ENCODE results near the gene TNRC6C.
"Not testable (repeated sequence)": the region's sequence is repeated elsewhere in the genome, so short reads cannot be mapped to it uniquely, and the experiment has no call there.

TNRC6C gene

DNA sequence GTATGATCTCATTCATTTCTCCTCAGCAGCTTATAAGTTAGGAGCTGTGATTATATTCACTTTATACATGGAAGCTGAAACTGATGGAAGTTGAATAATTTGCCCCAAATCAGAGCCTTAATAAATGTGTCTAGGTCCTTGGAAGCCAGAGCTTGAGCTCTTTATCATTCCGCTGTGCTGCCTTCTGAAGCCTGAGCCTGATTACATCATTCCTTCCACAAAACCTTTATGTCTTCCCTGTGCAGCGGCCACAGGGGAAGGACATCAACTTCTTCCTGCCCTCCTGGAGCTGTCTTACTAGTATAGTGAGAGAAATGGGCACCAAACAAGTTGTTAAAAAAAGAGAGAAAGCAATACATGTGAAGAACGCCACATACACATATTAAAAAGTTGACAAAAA is 6.8 kb downstream of the TNRC6C start:
- Histone ChIP-seq H3K79me1 (ENCODE audit: low read depth, low read length) (peaks cover 5% of the 10 kb centered on the region), H3K23ac (ENCODE audit: low read depth, low read length, poor library complexity) (no peak overlapping the region), H2AFZ (ENCODE audit: low read length) (no peak overlapping the region), H3K27me3 (ENCODE audit: control insufficient read depth in 3 of 3, insufficient read depth in 3 of 3, low read depth in 1 of 3, low read length in 3 of 3) (no peaks in the 10 kb centered on the region), H3K9ac (ENCODE audit: low read depth, low read length, poor library complexity) (no peak overlapping the region), H3K27ac (replicated peaks; ENCODE audit: low read length) (no peak overlapping the region), H3K36me3 (replicated peaks in 1 of 2; ENCODE audit: control insufficient read depth in 2 of 2, insufficient read depth in 2 of 2, low read length in 2 of 2) (peaks cover 0 to 2% of the 10 kb centered on the region in 2 donors), H3K4me3 (ENCODE audit: low read length in 2 of 2) (no peak overlapping the region), H3K4me1 (ENCODE audit: control insufficient read depth in 2 of 2, insufficient read depth in 1 of 2, low read depth in 1 of 2, low read length in 2 of 2) (peaks cover 21 to 22% of the 10 kb centered on the region in 2 donors), H4K8ac (ENCODE audit: low read depth, low read length) (no peak overlapping the region), H2AK5ac (ENCODE audit: low read depth, low read length) (no peak overlapping the region), H3K9me3 (replicated peaks in 1 of 2; ENCODE audit: control insufficient read depth in 2 of 2, insufficient read depth in 1 of 2, low read depth in 1 of 2, low read length in 2 of 2) (no peaks in the 10 kb centered on the region), H2BK5ac (ENCODE audit: low read length) (no peak overlapping the region), H3K4me2 (ENCODE audit: insufficient read depth, low read length, poor library complexity, severe bottlenecking) (no peak overlapping the region), H3K14ac (ENCODE audit: low read length) (no peak overlapping the region), H2BK12ac (ENCODE audit: low read length) (no peak overlapping the region), H2BK15ac (ENCODE audit: low read length) (no peak overlapping the region), H4K91ac (ENCODE audit: low read depth, low read length, poor library complexity) (no peak overlapping the region), H2BK120ac (ENCODE audit: low read depth, low read length) (no peak overlapping the region), H3K18ac (ENCODE audit: low read length) (no peak overlapping the region), H3K4ac (ENCODE audit: low read length) (no peak overlapping the region)
- no CpG with 5 or more reads among the region's 3 CpGs for WGBS, 2 donors (ENCODE audit: extremely low coverage in 2 of 2, insufficient read length in 2 of 2, insufficient replicate concordance in 1 of 2)
- DNase-seq (ENCODE audit: low spot score), result no peak

DNA sequence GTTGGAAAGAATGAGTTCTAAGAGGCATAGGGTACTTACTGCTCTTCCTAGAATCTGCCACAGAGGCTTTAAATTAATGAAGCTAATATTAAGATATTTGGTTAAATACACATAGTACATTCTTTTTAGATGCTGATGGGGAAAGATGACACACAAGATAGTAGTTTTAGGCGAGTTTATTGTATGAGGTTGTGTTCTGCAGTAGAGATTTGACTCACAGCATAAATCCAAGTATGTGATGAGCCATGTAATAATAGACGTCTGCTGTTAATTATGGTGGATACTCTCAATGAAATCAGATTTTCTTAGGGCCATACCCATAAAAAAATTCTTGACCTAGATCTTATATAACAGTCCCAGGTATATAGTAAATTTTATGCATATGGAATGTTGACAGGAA is 8.0 kb downstream of the TNRC6C start:
- Histone ChIP-seq H3K14ac (ENCODE audit: low read length) (no peak overlapping the region), H3K23ac (ENCODE audit: low read depth, low read length, poor library complexity) (no peak overlapping the region), H3K9me3 (replicated peaks in 1 of 2; ENCODE audit: control insufficient read depth in 2 of 2, insufficient read depth in 1 of 2, low read depth in 1 of 2, low read length in 2 of 2) (no peaks in the 10 kb centered on the region), H3K27ac (replicated peaks; ENCODE audit: low read length) (no peak overlapping the region), H3K4ac (ENCODE audit: low read length) (no peak overlapping the region), H2BK15ac (ENCODE audit: low read length) (no peak overlapping the region), H2AK5ac (ENCODE audit: low read depth, low read length) (no peak overlapping the region), H4K8ac (ENCODE audit: low read depth, low read length) (no peak overlapping the region), H3K4me2 (ENCODE audit: insufficient read depth, low read length, poor library complexity, severe bottlenecking) (no peak overlapping the region), H3K18ac (ENCODE audit: low read length) (no peak overlapping the region), H3K36me3 (replicated peaks in 1 of 2; ENCODE audit: control insufficient read depth in 2 of 2, insufficient read depth in 2 of 2, low read length in 2 of 2) (peaks cover 0 to 5% of the 10 kb centered on the region in 2 donors), H4K91ac (ENCODE audit: low read depth, low read length, poor library complexity) (no peak overlapping the region), H2BK5ac (ENCODE audit: low read length) (no peak overlapping the region), H3K79me1 (ENCODE audit: low read depth, low read length) (peaks cover 5% of the 10 kb centered on the region), H3K9ac (ENCODE audit: low read depth, low read length, poor library complexity) (no peak overlapping the region), H2BK12ac (ENCODE audit: low read length) (no peak overlapping the region), H3K4me3 (ENCODE audit: low read length in 2 of 2) (no peak overlapping the region), H3K4me1 (ENCODE audit: control insufficient read depth in 2 of 2, insufficient read depth in 1 of 2, low read depth in 1 of 2, low read length in 2 of 2) (peaks cover 21% of the 10 kb centered on the region in 2 donors), H2AFZ (ENCODE audit: low read length) (no peak overlapping the region), H3K27me3 (ENCODE audit: control insufficient read depth in 3 of 3, insufficient read depth in 3 of 3, low read depth in 1 of 3, low read length in 3 of 3) (no peaks in the 10 kb centered on the region), H2BK120ac (ENCODE audit: low read depth, low read length) (no peak overlapping the region)
- no peak for DNase-seq (ENCODE audit: low spot score)
- WGBS, 2 donors (ENCODE audit: extremely low coverage in 2 of 2, insufficient read length in 2 of 2, insufficient replicate concordance in 1 of 2), result no CpG with 5 or more reads among the region's 2 CpGs

GRCh38 chr17:77968788-77969187 is 10.3 kb downstream of the TNRC6C start:
- Histone ChIP-seq H3K18ac (ENCODE audit: low read length) (no peak overlapping the region), H3K4me1 (ENCODE audit: control insufficient read depth in 2 of 2, insufficient read depth in 1 of 2, low read depth in 1 of 2, low read length in 2 of 2) (peaks cover 13 to 16% of the 10 kb centered on the region in 2 donors), H3K27me3 (ENCODE audit: control insufficient read depth in 3 of 3, insufficient read depth in 3 of 3, low read depth in 1 of 3, low read length in 3 of 3) (no peaks in the 10 kb centered on the region), H2BK5ac (ENCODE audit: low read length) (no peak overlapping the region), H4K91ac (ENCODE audit: low read depth, low read length, poor library complexity) (no peak overlapping the region), H2BK12ac (ENCODE audit: low read length) (no peak overlapping the region), H3K14ac (ENCODE audit: low read length) (no peak overlapping the region), H3K9ac (ENCODE audit: low read depth, low read length, poor library complexity) (no peak overlapping the region), H2BK15ac (ENCODE audit: low read length) (no peak overlapping the region), H2AFZ (ENCODE audit: low read length) (no peak overlapping the region), H2BK120ac (ENCODE audit: low read depth, low read length) (no peak overlapping the region), H3K36me3 (replicated peaks in 1 of 2; ENCODE audit: control insufficient read depth in 2 of 2, insufficient read depth in 2 of 2, low read length in 2 of 2) (peaks cover 0 to 5% of the 10 kb centered on the region in 2 donors), H3K27ac (replicated peaks; ENCODE audit: low read length) (no peak overlapping the region), H3K4ac (ENCODE audit: low read length) (no peak overlapping the region), H2AK5ac (ENCODE audit: low read depth, low read length) (no peak overlapping the region), H3K79me1 (ENCODE audit: low read depth, low read length) (peaks cover 5% of the 10 kb centered on the region), H4K8ac (ENCODE audit: low read depth, low read length) (no peak overlapping the region), H3K23ac (ENCODE audit: low read depth, low read length, poor library complexity) (no peak overlapping the region), H3K9me3 (replicated peaks in 1 of 2; ENCODE audit: control insufficient read depth in 2 of 2, insufficient read depth in 1 of 2, low read depth in 1 of 2, low read length in 2 of 2) (no peaks in the 10 kb centered on the region), H3K4me2 (ENCODE audit: insufficient read depth, low read length, poor library complexity, severe bottlenecking) (no peak overlapping the region), H3K4me3 (ENCODE audit: low read length in 2 of 2) (no peak overlapping the region)
- no peak for DNase-seq (ENCODE audit: low spot score)
- WGBS, 2 donors (ENCODE audit: extremely low coverage in 2 of 2, insufficient read length in 2 of 2, insufficient replicate concordance in 1 of 2), result no CpG with 5 or more reads among the region's 3 CpGs

DNA sequence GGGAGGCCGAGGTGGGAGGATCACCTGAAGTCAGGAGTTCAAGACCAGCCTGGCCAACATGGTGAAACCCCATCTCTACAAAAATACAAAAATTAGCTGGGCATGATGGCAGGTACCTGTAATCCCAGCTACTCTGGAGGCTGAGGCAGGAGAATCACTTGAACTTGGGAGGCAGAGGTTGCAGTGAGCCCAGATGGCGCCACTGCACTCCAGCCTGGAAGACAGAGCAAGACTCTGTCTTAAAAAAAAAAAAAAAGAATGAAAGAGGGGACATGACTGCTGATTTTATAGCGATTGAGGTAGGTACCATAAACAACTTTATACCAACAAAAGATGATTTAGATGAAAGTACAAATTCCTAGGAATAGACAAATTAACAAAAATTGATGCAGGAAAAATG is 13.8 kb downstream of the TNRC6C start:
- H3K23ac ChIP-seq (ENCODE audit: low read depth, low read length, poor library complexity); H4K91ac ChIP-seq (ENCODE audit: low read depth, low read length, poor library complexity); H3K27ac ChIP-seq (replicated peaks; ENCODE audit: low read length); H2BK120ac ChIP-seq (ENCODE audit: low read depth, low read length); H3K14ac ChIP-seq (ENCODE audit: low read length); H3K79me1 ChIP-seq (ENCODE audit: low read depth, low read length); H4K8ac ChIP-seq (ENCODE audit: low read depth, low read length); H3K4ac ChIP-seq (ENCODE audit: low read length); H3K18ac ChIP-seq (ENCODE audit: low read length); H3K9me3 ChIP-seq (replicated peaks in 1 of 2; ENCODE audit: control insufficient read depth in 2 of 2, insufficient read depth in 1 of 2, low read depth in 1 of 2, low read length in 2 of 2); H2BK15ac ChIP-seq (ENCODE audit: low read length); H3K4me1 ChIP-seq (ENCODE audit: control insufficient read depth in 2 of 2, insufficient read depth in 1 of 2, low read depth in 1 of 2, low read length in 2 of 2); H2AK5ac ChIP-seq (ENCODE audit: low read depth, low read length); H2BK12ac ChIP-seq (ENCODE audit: low read length); DNase-seq (ENCODE audit: low spot score); H3K27me3 ChIP-seq (ENCODE audit: control insufficient read depth in 3 of 3, insufficient read depth in 3 of 3, low read depth in 1 of 3, low read length in 3 of 3); H3K4me2 ChIP-seq (ENCODE audit: insufficient read depth, low read length, poor library complexity, severe bottlenecking); H2AFZ ChIP-seq (ENCODE audit: low read length); H3K4me3 ChIP-seq (ENCODE audit: low read length in 2 of 2); H3K36me3 ChIP-seq (replicated peaks in 1 of 2; ENCODE audit: control insufficient read depth in 2 of 2, insufficient read depth in 2 of 2, low read length in 2 of 2); H2BK5ac ChIP-seq (ENCODE audit: low read length); H3K9ac ChIP-seq (ENCODE audit: low read depth, low read length, poor library complexity): not testable (repeated sequence)
- WGBS, 2 donors (ENCODE audit: extremely low coverage in 2 of 2, insufficient read length in 2 of 2, insufficient replicate concordance in 1 of 2), result no CpG with 5 or more reads among the region's 3 CpGs

Measured in neuronal stem cell (in vitro differentiated cells).